Kidney epithelial cell (primary cell): ENCODE measurements around the gene RPUSD4. TPM values are rescaled to one million over a fixed set of nuclear protein-coding genes. Genes with fewer than 3 reads are reported as not detected.

Experiments
- DNase-seq: peaks from one replicate; pipeline ENCODE4 v3.0.0-alpha.2; 2010; ENCODE audit warnings: low read depth
- H3K27me3 ChIP-seq: 2 replicates; pipeline ENCODE4 v1.6.0; 2011; ENCODE audit warnings: low read length; ENCODE audit not compliant: control insufficient read depth, insufficient read depth
- H3K36me3 ChIP-seq: 2 replicates; pipeline ENCODE4 v1.5.1; 2011; ENCODE audit warnings: low read length; ENCODE audit not compliant: control insufficient read depth, insufficient read depth
- H3K4me3 ChIP-seq: 2 replicates; pipeline ENCODE4 v1.5.1; 2011; ENCODE audit warnings: low read depth, mild to moderate bottlenecking, control low read depth, low read length
- total RNA-seq: library from RNA; depleted of rRNA; stranded (reverse); fragments of >200 nt; gene quantifications from 2 replicates; pipeline ENCODE4 v1.2.3, GENCODE V29; 2015
- TF ChIP-seq, protein P1 (sequence below): IDR thresholded peaks from 2 replicates; pipeline ENCODE4 v1.5.1; 2011; ENCODE audit warnings: mild to moderate bottlenecking, moderate library complexity, low read length, control low read depth, inconsistent platforms; ENCODE audit not compliant: insufficient read depth, poor library complexity, severe bottlenecking

Gene RPUSD4
- total RNA-seq, 1 donor from 2014 or later: 25.5 TPM

DNA sequence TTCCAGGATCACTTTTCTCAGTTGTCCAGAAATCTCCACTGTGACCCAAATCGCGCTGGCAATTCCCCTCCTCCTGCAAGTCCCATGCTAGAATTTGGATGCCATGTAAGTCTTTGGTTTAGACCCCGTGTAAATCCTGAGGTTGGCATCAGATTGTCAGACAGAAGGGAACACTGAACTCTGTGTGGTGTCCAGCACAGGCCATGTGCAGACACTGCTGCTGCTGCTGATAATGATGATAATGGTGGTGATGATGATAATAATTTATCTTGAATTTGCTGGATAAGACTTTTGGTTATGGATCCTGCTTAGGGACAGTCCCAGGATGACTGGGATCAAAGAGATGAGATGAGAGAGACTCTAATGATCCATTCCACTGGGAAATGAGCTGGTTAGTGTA is 45.0 kb downstream of the RPUSD4 start:
- H3K36me3 ChIP-seq: no peaks in the 10 kb centered on the region
- H3K27me3 ChIP-seq: peaks cover 3% of the 10 kb centered on the region
- H3K4me3 ChIP-seq: no peak overlapping the region
- no peak for DNase-seq
- TF ChIP-seq, protein P1, sequence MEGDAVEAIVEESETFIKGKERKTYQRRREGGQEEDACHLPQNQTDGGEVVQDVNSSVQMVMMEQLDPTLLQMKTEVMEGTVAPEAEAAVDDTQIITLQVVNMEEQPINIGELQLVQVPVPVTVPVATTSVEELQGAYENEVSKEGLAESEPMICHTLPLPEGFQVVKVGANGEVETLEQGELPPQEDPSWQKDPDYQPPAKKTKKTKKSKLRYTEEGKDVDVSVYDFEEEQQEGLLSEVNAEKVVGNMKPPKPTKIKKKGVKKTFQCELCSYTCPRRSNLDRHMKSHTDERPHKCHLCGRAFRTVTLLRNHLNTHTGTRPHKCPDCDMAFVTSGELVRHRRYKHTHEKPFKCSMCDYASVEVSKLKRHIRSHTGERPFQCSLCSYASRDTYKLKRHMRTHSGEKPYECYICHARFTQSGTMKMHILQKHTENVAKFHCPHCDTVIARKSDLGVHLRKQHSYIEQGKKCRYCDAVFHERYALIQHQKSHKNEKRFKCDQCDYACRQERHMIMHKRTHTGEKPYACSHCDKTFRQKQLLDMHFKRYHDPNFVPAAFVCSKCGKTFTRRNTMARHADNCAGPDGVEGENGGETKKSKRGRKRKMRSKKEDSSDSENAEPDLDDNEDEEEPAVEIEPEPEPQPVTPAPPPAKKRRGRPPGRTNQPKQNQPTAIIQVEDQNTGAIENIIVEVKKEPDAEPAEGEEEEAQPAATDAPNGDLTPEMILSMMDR: no peak

DNA sequence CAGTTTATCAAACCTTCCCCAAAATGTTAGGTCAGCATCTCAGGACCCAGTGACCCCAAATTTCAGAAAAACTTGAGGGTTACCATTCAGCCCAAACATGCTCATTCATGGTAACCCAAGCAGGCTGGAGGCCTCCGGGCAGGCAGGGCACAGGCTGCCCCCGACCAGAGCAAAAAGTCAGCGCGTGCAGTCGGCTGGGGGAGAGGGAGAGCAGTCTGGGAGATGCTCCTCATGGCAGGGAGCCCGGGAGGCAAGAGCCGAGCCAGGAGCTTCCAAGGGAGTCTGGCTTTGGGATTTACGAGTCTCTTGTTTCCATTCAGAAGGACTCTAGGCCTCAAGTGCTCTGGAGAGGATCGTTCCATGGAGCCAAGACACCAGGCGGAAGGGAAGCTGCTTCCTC is 45.7 kb downstream of the RPUSD4 start:
- no peak for DNase-seq
- TF ChIP-seq, protein P1: no peak
- no peak overlapping the region for H3K4me3 ChIP-seq
- H3K27me3 ChIP-seq: peaks cover 3% of the 10 kb centered on the region
- H3K36me3 ChIP-seq: no peaks in the 10 kb centered on the region

DNA sequence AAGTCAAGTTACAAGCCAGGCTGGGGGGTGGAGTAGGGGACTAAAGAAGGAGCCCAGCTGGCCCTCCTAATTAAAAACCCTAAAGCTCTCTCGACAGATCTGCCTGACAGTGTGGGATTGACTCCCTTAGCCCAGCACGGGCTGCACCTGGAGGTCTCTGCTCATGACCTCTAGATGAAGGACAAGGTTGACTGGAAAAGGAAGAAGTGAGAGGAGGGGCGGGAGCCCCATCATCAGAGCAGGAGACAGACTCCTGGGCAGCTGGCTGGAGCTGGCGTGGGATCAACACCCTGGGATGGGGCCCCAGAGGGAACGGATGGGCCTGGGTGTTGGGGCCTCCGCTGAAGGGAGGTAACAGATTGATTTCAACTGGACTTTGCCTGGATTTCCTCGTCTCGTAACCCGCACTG is 46.1 kb downstream of the RPUSD4 start:
- Histone ChIP-seq H3K36me3 (no peaks in the 10 kb centered on the region), H3K27me3 (peaks cover 3% of the 10 kb centered on the region), H3K4me3 (no peak overlapping the region)
- no peak for DNase-seq
- TF ChIP-seq, protein P1: no peak

DNA sequence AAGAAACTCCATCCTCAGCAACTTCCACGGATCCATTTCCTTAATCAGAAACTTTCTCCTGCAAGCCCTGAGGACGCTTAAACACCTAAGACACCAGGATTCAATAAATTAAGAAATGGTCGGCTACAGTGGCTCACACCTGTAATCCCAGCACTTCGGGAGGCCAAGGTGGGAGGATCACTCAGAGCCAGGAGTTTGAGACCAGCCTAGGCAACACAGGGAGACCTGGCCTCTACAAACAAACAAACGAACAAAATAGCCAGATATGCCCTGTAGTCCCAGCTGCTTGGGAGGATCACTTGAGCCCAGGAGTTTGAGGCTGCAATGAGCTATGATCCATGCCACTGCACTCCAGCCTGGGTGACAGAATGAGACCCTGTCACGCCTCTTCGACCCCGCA is 46.7 kb downstream of the RPUSD4 start:
- TF ChIP-seq, protein P1: no peak
- DNase-seq: no peak

DNA sequence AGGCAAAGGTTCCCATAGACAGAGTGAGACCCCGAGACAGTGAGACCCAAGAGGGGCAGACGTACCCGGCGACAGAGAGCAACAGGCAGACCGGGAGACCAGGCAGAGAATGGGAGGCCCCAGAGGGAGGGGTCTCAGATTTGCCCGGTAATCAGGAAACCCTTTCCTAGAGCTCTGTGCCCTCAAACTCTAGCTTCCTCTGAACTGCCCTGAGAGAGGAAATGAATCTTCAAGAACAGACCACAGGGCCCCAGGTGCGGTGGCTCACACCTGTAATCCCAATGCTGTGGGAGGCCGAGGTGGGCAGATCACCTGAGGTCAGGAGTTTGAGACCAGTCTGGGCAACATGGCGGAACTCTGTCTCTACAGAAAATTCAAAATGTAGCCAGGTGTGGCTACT is 47.7 kb downstream of the RPUSD4 start:
- TF ChIP-seq, protein P1: no peak
- H3K27me3 ChIP-seq: peaks cover 5% of the 10 kb centered on the region
- no peak overlapping the region for H3K4me3 ChIP-seq
- H3K36me3 ChIP-seq: no peaks in the 10 kb centered on the region
- no peak for DNase-seq

More for the DNA sequence above, 46.7 kb downstream of the RPUSD4 start:
- Histone ChIP-seq H3K36me3 (no peaks in the 10 kb centered on the region), H3K4me3 (no peak overlapping the region), H3K27me3 (peaks cover 3% of the 10 kb centered on the region)

DNA sequence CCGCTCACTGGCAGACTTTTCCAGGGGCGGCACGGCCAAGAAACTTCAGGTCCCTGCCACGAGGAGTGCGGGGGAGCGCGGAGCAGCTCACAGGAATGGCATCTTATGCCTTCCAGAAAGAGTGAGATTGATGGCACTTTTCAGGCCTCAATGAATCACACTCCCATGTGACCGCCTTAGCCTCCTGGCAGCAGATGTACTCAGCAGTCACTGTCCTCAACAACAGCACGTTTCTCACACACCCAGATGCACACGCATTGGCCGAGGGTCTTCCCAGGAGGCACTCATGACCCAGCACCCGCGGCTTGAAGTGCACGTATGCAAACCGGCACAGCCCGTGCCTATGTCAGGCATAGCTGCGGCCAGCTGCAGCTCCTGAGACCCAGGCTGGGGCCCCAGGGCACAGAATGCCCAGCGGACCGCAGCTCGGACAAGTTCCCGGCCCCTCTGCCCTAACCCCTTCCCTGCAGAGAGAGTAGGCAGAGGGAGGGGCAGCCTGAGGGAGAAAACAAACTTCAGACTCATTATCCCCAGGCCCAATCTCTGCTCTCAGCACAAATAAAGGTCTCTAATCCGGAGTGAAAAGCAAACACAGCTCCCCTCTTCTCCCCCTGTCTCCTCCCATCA is 48.3 kb downstream of the RPUSD4 start:
- peaks cover 5% of the 10 kb centered on the region for H3K27me3 ChIP-seq
- peak; percentile 89 for DNase-seq
- H3K4me3 ChIP-seq: no peak overlapping the region
- H3K36me3 ChIP-seq: no peaks in the 10 kb centered on the region
- TF ChIP-seq, protein P1: no peak
